ENCODE measurements around the gene GLG1.

The GLG1 gene

GRCh38 chr16:74450236-74450635 is 156.7 kb downstream of the GLG1 start:
- Histone ChIP-seq H3K4me3 (replicated peaks; ENCODE audit: insufficient read depth, low read length) (no peak overlapping the region), H3K27me3 (ENCODE audit: insufficient read depth, poor library complexity, severe bottlenecking) (no peaks in the 10 kb centered on the region), H3K27ac (replicated peaks) (no peak overlapping the region)
- TF ChIP-seq SPI1 (IDR thresholded peaks at IDR 0.05; ENCODE audit: borderline replicate concordance, low read depth) (no peak), CTCF (IDR thresholded peaks at IDR 0.05; ENCODE audit: insufficient read depth, low read length) (no peak), REST (IDR thresholded peaks at IDR 0.05; ENCODE audit: insufficient replicate concordance, low read depth) (no peak)
- no peak for DNase-seq (ENCODE audit: low read depth in 1 of 2, low spot score in 1 of 2)

GRCh38 chr16:74449470-74449869 is 157.4 kb downstream of the GLG1 start:
- H3K27ac ChIP-seq (replicated peaks), result no peak overlapping the region
- H3K4me3 ChIP-seq (replicated peaks; ENCODE audit: insufficient read depth, low read length), result no peak overlapping the region
- no peak for TF ChIP-seq REST (IDR thresholded peaks at IDR 0.05; ENCODE audit: insufficient replicate concordance, low read depth)
- TF ChIP-seq SPI1 (IDR thresholded peaks at IDR 0.05; ENCODE audit: borderline replicate concordance, low read depth), result no peak
- no peak for DNase-seq (ENCODE audit: low read depth in 1 of 2, low spot score in 1 of 2)
- H3K27me3 ChIP-seq (ENCODE audit: insufficient read depth, poor library complexity, severe bottlenecking), result no peaks in the 10 kb centered on the region

GRCh38 chr16:74448990-74449389 is 157.9 kb downstream of the GLG1 start:
- H3K27me3 ChIP-seq (ENCODE audit: insufficient read depth, poor library complexity, severe bottlenecking), result no peaks in the 10 kb centered on the region
- TF ChIP-seq POLR2AphosphoS5 (IDR thresholded peaks at IDR 0.05; ENCODE audit: low read depth) (no peak), SPI1 (IDR thresholded peaks at IDR 0.05; ENCODE audit: borderline replicate concordance, low read depth) (no peak), GABPA (IDR thresholded peaks at IDR 0.05; ENCODE audit: low read depth) (no peak), CTCF (IDR thresholded peaks at IDR 0.05; ENCODE audit: insufficient read depth, low read length) (no peak), REST (IDR thresholded peaks at IDR 0.05; ENCODE audit: insufficient replicate concordance, low read depth) (no peak)
- no peak overlapping the region for H3K27ac ChIP-seq (replicated peaks)
- peak; percentile 23 to 34 for DNase-seq (ENCODE audit: low read depth in 1 of 2, low spot score in 1 of 2)
- no peak overlapping the region for H3K4me3 ChIP-seq (replicated peaks; ENCODE audit: insufficient read depth, low read length)

- no peak for DNase-seq (ENCODE audit: low read depth in 1 of 2, low spot score in 1 of 2)
- no peaks in the 10 kb centered on the region for H3K27me3 ChIP-seq (ENCODE audit: insufficient read depth, poor library complexity, severe bottlenecking)
- no peak overlapping the region for H3K4me3 ChIP-seq (replicated peaks; ENCODE audit: insufficient read depth, low read length)
- TF ChIP-seq CTCF (IDR thresholded peaks at IDR 0.05; ENCODE audit: insufficient read depth, low read length), result no peak
- no peak for TF ChIP-seq POLR2AphosphoS5 (IDR thresholded peaks at IDR 0.05; ENCODE audit: low read depth)
- no peak for TF ChIP-seq GABPA (IDR thresholded peaks at IDR 0.05; ENCODE audit: low read depth)
- no peak for TF ChIP-seq SPI1 (IDR thresholded peaks at IDR 0.05; ENCODE audit: borderline replicate concordance, low read depth)
- TF ChIP-seq REST (IDR thresholded peaks at IDR 0.05; ENCODE audit: insufficient replicate concordance, low read depth), result no peak
- H3K27ac ChIP-seq (replicated peaks), result no peak overlapping the region
Measured at GRCh38 chr16:74447578-74447977, 159.3 kb downstream of the GLG1 start.
